Activated CD8-positive, alpha-beta T cell treated with anti-CD3 and anti-CD28 coated beads for 36 hours (primary cell): ENCODE measurements around the gene FAM83B. TPM values are rescaled to one million over a fixed set of nuclear protein-coding genes. Genes with fewer than 3 reads are reported as not detected.
"Not testable (repeated sequence)": the region's sequence is repeated elsewhere in the genome, so short reads cannot be mapped to it uniquely, and the experiment has no call there.

ENCODE experiments used
- ATAC-seq: fragments of 200-7000 bp; cut with Tn5 transposase; one replicate; pipeline ENCODE4 v1.10.0; 2021; ENCODE audit warnings: mild to moderate bottlenecking, moderate library complexity
- CTCF ChIA-PET: fragments of 350-600 bp; sonication (Branson Sonifier 250); formaldehyde crosslinking; loops from one replicate; lab custom pipeline; 2021; ENCODE audit warnings: antibody characterized with exemption; lab: Charles Lee
- POLR2A ChIA-PET: fragments of 350-600 bp; sonication (Branson Sonifier 250); formaldehyde crosslinking; loops from one replicate; lab custom pipeline; 2021; ENCODE audit warnings: antibody characterized with exemption; lab: Charles Lee
- DNase-seq: peaks from one replicate; pipeline ENCODE4 v3.0.0-alpha.2; 2020
- H3K27ac Mint-ChIP-seq: one replicate; pipeline ENCODE4 v1.8.0; 2021; ENCODE audit warnings: mild to moderate bottlenecking, mixed read lengths
- H3K27me3 Mint-ChIP-seq: one replicate; pipeline ENCODE4 v1.8.0; 2021; ENCODE audit warnings: mixed read lengths
- H3K36me3 Mint-ChIP-seq: one replicate; pipeline ENCODE4 v1.8.0; 2021; ENCODE audit warnings: low read depth, mixed read lengths
- H3K4me1 Mint-ChIP-seq: one replicate; pipeline ENCODE4 v1.8.0; 2021; ENCODE audit warnings: low read depth, mixed read lengths
- H3K4me3 Mint-ChIP-seq: one replicate; pipeline ENCODE4 v1.8.0; 2021; ENCODE audit warnings: mild to moderate bottlenecking, moderate library complexity, mixed read lengths
- H3K9me3 Mint-ChIP-seq: one replicate; pipeline ENCODE4 v1.8.0; 2021; ENCODE audit warnings: mixed read lengths
- CTCF ChIP-seq: fragments of 200-600 bp; IDR thresholded peaks from one replicate; pipeline ENCODE4 v1.8.0; 2022; ENCODE audit warnings: antibody characterized with exemption, mild to moderate bottlenecking
- intact Hi-C: fragments of 100-400 bp; cut with micrococcal nuclease; formaldehyde crosslinking; loops from one replicate; pipeline ENCODE4 v1.10.0; 2022
- total RNA-seq, 2 experiments: library from RNA; stranded (reverse); gene quantifications; one replicate each; pipeline ENCODE4 v1.2.3, GENCODE V29; 2021

Gene FAM83B
- total RNA-seq, 2 experiments from 2014 or later: not detected

- intact Hi-C loops: no loop called here
- ChIA-PET POLR2A (no interaction called here), CTCF (no interaction called here)
- Mint-ChIP-seq H3K4me3 (no peak overlapping the region), H3K9me3 (peaks cover 16% of the 10 kb centered on the region), H3K27ac (no peak overlapping the region), H3K4me1 (no peaks in the 10 kb centered on the region), H3K36me3 (no peaks in the 10 kb centered on the region), H3K27me3 (no peaks in the 10 kb centered on the region)
- no peak for ATAC-seq
- DNase-seq: no peak
- TF ChIP-seq CTCF: no peak
Measured at GRCh38 chr6:54817834-54818233, 28.7 kb upstream of the FAM83B start.

GRCh38 chr6:54824225-54824624 is 22.3 kb upstream of the FAM83B start:
- ATAC-seq, H3K4me1 Mint-ChIP-seq, intact Hi-C loops, H3K36me3 Mint-ChIP-seq, DNase-seq, H3K27ac Mint-ChIP-seq, H3K4me3 Mint-ChIP-seq, CTCF ChIA-PET, POLR2A ChIA-PET, H3K27me3 Mint-ChIP-seq: not testable (repeated sequence)
- peaks cover 13% of the 10 kb centered on the region for H3K9me3 Mint-ChIP-seq

GRCh38 chr6:54827010-54827409 is 19.6 kb upstream of the FAM83B start:
- Mint-ChIP-seq H3K27ac (no peak overlapping the region), H3K27me3 (no peaks in the 10 kb centered on the region), H3K4me3 (no peak overlapping the region), H3K36me3 (no peaks in the 10 kb centered on the region), H3K9me3 (peaks cover 2% of the 10 kb centered on the region), H3K4me1 (no peaks in the 10 kb centered on the region)
- ChIA-PET POLR2A (no interaction called here), CTCF (no interaction called here)
- DNase-seq: no peak
- intact Hi-C loops: no loop called here
- no peak for TF ChIP-seq CTCF
- no peak for ATAC-seq

GRCh38 chr6:54830216-54830615 is 16.4 kb upstream of the FAM83B start:
- no peak overlapping the region for H3K4me3 Mint-ChIP-seq
- ATAC-seq (no peak), DNase-seq (no peak)
- no peaks in the 10 kb centered on the region for H3K4me1 Mint-ChIP-seq
- POLR2A ChIA-PET: no interaction called here
- intact Hi-C loops: no loop called here
- H3K27ac Mint-ChIP-seq: no peak overlapping the region
- H3K27me3 Mint-ChIP-seq: no peaks in the 10 kb centered on the region
- CTCF ChIA-PET: no interaction called here
- no peak for TF ChIP-seq CTCF
- no peaks in the 10 kb centered on the region for H3K36me3 Mint-ChIP-seq
- H3K9me3 Mint-ChIP-seq: no peaks in the 10 kb centered on the region

- CTCF ChIA-PET: no interaction called here
- DNase-seq: no peak
- no peak overlapping the region for H3K4me3 Mint-ChIP-seq
- H3K9me3 Mint-ChIP-seq: peaks cover 2% of the 10 kb centered on the region
- no peak overlapping the region for H3K27ac Mint-ChIP-seq
- no peak for TF ChIP-seq CTCF
- intact Hi-C loops: no loop called here
- no peaks in the 10 kb centered on the region for H3K27me3 Mint-ChIP-seq
- POLR2A ChIA-PET: no interaction called here
- H3K36me3 Mint-ChIP-seq: no peaks in the 10 kb centered on the region
- no peaks in the 10 kb centered on the region for H3K4me1 Mint-ChIP-seq
- ATAC-seq: no peak
Measured at GRCh38 chr6:54835176-54835575, 11.4 kb upstream of the FAM83B start.
